Islet precursor cell (in vitro differentiated cells): Measurements from ENCODE around the gene CHCHD3.
"Not testable (repeated sequence)": the region's sequence is repeated elsewhere in the genome, so short reads cannot be mapped to it uniquely, and the experiment has no call there.

Source experiments
- DNase-seq: peaks from one replicate; pipeline ENCODE4 v3.0.0-alpha.2; 2018

The CHCHD3 gene

GRCh38 chr7:132998763-132999162, 83.1 kb downstream of the CHCHD3 start:
- no peak for DNase-seq

GRCh38 chr7:132997505-132997904, 84.4 kb downstream of the CHCHD3 start:
- DNase-seq: no peak

GRCh38 chr7:132996581-132997242, 85.2 kb downstream of the CHCHD3 start:
- no peak for DNase-seq

GRCh38 chr7:132993377-132994013, 88.4 kb downstream of the CHCHD3 start:
- DNase-seq: no peak

GRCh38 chr7:132991615-132992587, 90.0 kb downstream of the CHCHD3 start:
- no peak for DNase-seq

- DNase-seq: no peak
These were observed 93.8 kb downstream of the CHCHD3 start for GRCh38 chr7:132988117-132988516.

GRCh38 chr7:132980402-132980801, 101.5 kb downstream of the CHCHD3 start:
- no peak for DNase-seq

- DNase-seq: no peak
These were observed 102.4 kb downstream of the CHCHD3 start for GRCh38 chr7:132979524-132979923.

- no peak for DNase-seq
These were observed 104.7 kb downstream of the CHCHD3 start for GRCh38 chr7:132977234-132977633.

- no peak for DNase-seq
These were observed 109.1 kb downstream of the CHCHD3 start for GRCh38 chr7:132972745-132973144.

- no peak for DNase-seq
These were observed 111.6 kb downstream of the CHCHD3 start for GRCh38 chr7:132970257-132970656.

- no peak for DNase-seq
These were observed 112.4 kb downstream of the CHCHD3 start for GRCh38 chr7:132969520-132969919.

- DNase-seq: not testable (repeated sequence)
These were observed 114.4 kb downstream of the CHCHD3 start for GRCh38 chr7:132967470-132967848.

- DNase-seq: no peak
These were observed 115.0 kb downstream of the CHCHD3 start for GRCh38 chr7:132966754-132967469.

- no peak for DNase-seq
These were observed 115.9 kb downstream of the CHCHD3 start for GRCh38 chr7:132965951-132966350.

GRCh38 chr7:132964876-132965275, 117.0 kb downstream of the CHCHD3 start:
- no peak for DNase-seq

- no peak for DNase-seq
These were observed 122.0 kb downstream of the CHCHD3 start for GRCh38 chr7:132959891-132960290.

GRCh38 chr7:132956556-132956955, 125.3 kb downstream of the CHCHD3 start:
- no peak for DNase-seq

- DNase-seq: no peak
These were observed 128.4 kb downstream of the CHCHD3 start for GRCh38 chr7:132953468-132953867.

- DNase-seq: no peak
These were observed 131.2 kb downstream of the CHCHD3 start for GRCh38 chr7:132950725-132951124.

GRCh38 chr7:132947011-132947410, 134.9 kb downstream of the CHCHD3 start:
- no peak for DNase-seq

GRCh38 chr7:132944774-132945173, 137.1 kb downstream of the CHCHD3 start:
- DNase-seq: no peak

GRCh38 chr7:132943645-132944044, 138.2 kb downstream of the CHCHD3 start:
- no peak for DNase-seq
